Parathyroid adenoma (tissue), 2 donors: ENCODE data around the gene THAP2.
"Not testable (repeated sequence)": the region's sequence is repeated elsewhere in the genome, so short reads cannot be mapped to it uniquely, and the experiment has no call there.

Experiments used
- H2AFZ ChIP-seq: fragments of 300-600 bp; sonication (generic); one replicate; pipeline ENCODE4 v1.7.0; 2017; ENCODE audit warnings: antibody characterized with exemption, mild to moderate bottlenecking
- H3K27ac ChIP-seq: fragments of 300-600 bp; sonication (generic); one replicate; pipeline ENCODE4 v1.7.0; 2017
- H3K27me3 ChIP-seq: fragments of 300-600 bp; sonication (generic); one replicate; pipeline ENCODE4 v1.7.0; 2017; ENCODE audit warnings: low read length; ENCODE audit not compliant: control insufficient read depth, insufficient read depth
- H3K36me3 ChIP-seq: fragments of 300-600 bp; sonication (generic); one replicate; pipeline ENCODE4 v1.7.0; 2017; ENCODE audit warnings: low read length; ENCODE audit not compliant: control insufficient read depth, insufficient read depth
- H3K4me1 ChIP-seq: fragments of 300-600 bp; sonication (generic); one replicate; pipeline ENCODE4 v1.7.0; 2017; ENCODE audit warnings: control low read depth
- H3K4me2 ChIP-seq: fragments of 300-600 bp; sonication (generic); one replicate; pipeline ENCODE4 v1.7.0; 2017; ENCODE audit warnings: low read length
- H3K4me3 ChIP-seq: fragments of 300-600 bp; sonication (generic); one replicate; pipeline ENCODE4 v1.7.0; 2017; ENCODE audit warnings: low read depth, low read length
- H3K79me2 ChIP-seq: fragments of 300-600 bp; sonication (generic); one replicate; pipeline ENCODE4 v1.7.0; 2017; ENCODE audit warnings: control low read depth
- H3K9ac ChIP-seq: fragments of 300-600 bp; sonication (generic); one replicate; pipeline ENCODE4 v1.7.0; 2017; ENCODE audit warnings: mild to moderate bottlenecking
- H3K9me3 ChIP-seq: fragments of 300-600 bp; sonication (generic); one replicate; pipeline ENCODE4 v1.7.0; 2017; ENCODE audit warnings: low read length; ENCODE audit not compliant: control insufficient read depth
- CTCF ChIP-seq: fragments of 300-600 bp; sonication (generic); IDR thresholded peaks from one replicate; pipeline ENCODE4 v1.7.0; 2017; ENCODE audit warnings: antibody characterized with exemption, mild to moderate bottlenecking
- donor health status: primary hyperparathyroidism.

THAP2 gene

GRCh38 chr12:71691504-71692129 lies 27.5 kb downstream of the THAP2 start:
- Histone ChIP-seq H3K4me1 (no peaks in the 10 kb centered on the region), H3K27me3 (no peaks in the 10 kb centered on the region), H3K79me2 (no peaks in the 10 kb centered on the region), H3K9me3 (no peaks in the 10 kb centered on the region), H3K27ac (no peak overlapping the region), H2AFZ (no peak overlapping the region), H3K36me3 (no peaks in the 10 kb centered on the region), H3K9ac (no peak overlapping the region), H3K4me2 (no peak overlapping the region), H3K4me3 (no peak overlapping the region)
- TF ChIP-seq CTCF: no peak

- H3K36me3 ChIP-seq: no peaks in the 10 kb centered on the region
- H3K27me3 ChIP-seq: no peaks in the 10 kb centered on the region
- no peaks in the 10 kb centered on the region for H3K9me3 ChIP-seq
- no peak overlapping the region for H2AFZ ChIP-seq
- H3K4me1 ChIP-seq: no peaks in the 10 kb centered on the region
- TF ChIP-seq CTCF: no peak
- no peaks in the 10 kb centered on the region for H3K79me2 ChIP-seq
- no peak overlapping the region for H3K4me3 ChIP-seq
- no peak overlapping the region for H3K27ac ChIP-seq
- H3K4me2 ChIP-seq: no peak overlapping the region
- H3K9ac ChIP-seq: no peak overlapping the region
These were observed 29.0 kb downstream of the THAP2 start for GRCh38 chr12:71693126-71693525.

DNA sequence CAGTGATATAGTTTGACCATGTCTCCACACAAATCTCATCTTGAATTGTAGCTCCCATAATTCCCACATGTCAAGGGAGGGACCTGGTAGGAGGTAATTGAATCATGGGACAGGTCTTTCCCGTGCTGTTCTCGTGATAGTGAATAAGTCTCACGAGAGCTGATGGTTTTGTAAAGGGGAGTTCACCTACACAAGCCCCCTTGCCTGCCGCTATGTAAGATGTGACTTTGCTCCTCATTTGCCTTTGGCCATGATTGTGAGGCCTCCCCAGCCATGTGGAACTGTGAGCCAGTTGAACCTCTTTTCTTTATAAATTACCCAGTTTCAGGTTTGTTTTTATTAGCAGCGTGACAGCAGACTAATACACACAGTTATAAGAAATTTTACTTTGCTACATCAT lies 29.6 kb downstream of the THAP2 start:
- not testable (repeated sequence) for H3K36me3 ChIP-seq, H3K9ac ChIP-seq, H3K9me3 ChIP-seq, H3K4me2 ChIP-seq, H3K79me2 ChIP-seq, H3K4me1 ChIP-seq, H2AFZ ChIP-seq, H3K27me3 ChIP-seq, H3K4me3 ChIP-seq, H3K27ac ChIP-seq

- Histone ChIP-seq H3K79me2 (no peaks in the 10 kb centered on the region), H3K9me3 (no peaks in the 10 kb centered on the region), H3K4me3 (no peak overlapping the region), H3K4me1 (no peaks in the 10 kb centered on the region), H3K9ac (no peak overlapping the region), H3K27ac (no peak overlapping the region), H3K4me2 (no peak overlapping the region), H3K27me3 (no peaks in the 10 kb centered on the region), H2AFZ (no peak overlapping the region), H3K36me3 (no peaks in the 10 kb centered on the region)
- TF ChIP-seq CTCF: no peak
These were observed 30.2 kb downstream of the THAP2 start for GRCh38 chr12:71694099-71694820.

DNA sequence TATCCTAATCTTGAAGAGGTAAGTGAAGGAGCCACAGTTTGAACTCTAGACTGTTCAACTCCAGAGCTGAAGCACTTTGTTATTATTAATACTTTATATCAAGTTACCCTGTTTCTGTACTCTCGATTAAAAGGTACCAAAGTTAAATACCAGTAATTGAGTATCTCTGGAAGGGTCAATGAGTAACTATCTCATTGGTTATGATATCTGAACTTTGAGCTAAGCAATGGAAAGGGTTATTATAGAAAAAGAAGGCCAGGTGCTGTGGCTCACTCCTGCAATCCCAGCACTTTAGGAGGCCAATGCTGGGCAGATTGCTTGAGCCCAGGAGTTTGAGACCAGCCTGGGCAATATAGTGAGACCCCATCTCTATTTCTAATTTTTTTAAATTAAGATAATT lies 31.7 kb downstream of the THAP2 start:
- TF ChIP-seq CTCF: no peak
- Histone ChIP-seq H2AFZ (no peak overlapping the region), H3K79me2 (no peaks in the 10 kb centered on the region), H3K27me3 (no peaks in the 10 kb centered on the region), H3K4me1 (no peaks in the 10 kb centered on the region), H3K27ac (no peak overlapping the region), H3K4me2 (no peak overlapping the region), H3K9me3 (no peaks in the 10 kb centered on the region), H3K36me3 (no peaks in the 10 kb centered on the region), H3K4me3 (no peak overlapping the region), H3K9ac (no peak overlapping the region)

DNA sequence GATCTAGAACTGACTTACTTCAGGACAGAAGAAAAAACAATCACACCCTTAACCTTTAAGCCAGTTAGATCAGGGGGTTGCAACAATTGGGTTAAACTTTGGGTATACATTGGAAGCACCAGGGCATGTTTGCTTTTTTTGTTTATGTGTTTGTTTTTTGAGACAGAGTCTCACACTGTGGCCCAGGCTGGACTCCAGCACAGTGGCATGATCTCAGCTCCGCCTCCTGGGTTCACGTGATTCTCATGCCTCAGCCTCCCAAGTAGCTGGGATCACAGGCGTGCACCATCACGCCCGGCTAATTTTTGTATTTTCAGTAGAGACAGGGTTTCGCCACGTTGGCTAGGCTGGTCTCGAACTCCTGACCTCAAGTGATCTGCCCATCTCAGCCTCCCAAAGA lies 38.1 kb downstream of the THAP2 start:
- not testable (repeated sequence) for H3K36me3 ChIP-seq

More for the DNA sequence above, 38.1 kb downstream of the THAP2 start:
- not testable (repeated sequence) for H3K4me2 ChIP-seq, H3K9me3 ChIP-seq, H3K27me3 ChIP-seq, H3K4me3 ChIP-seq, H3K79me2 ChIP-seq, H3K4me1 ChIP-seq, H2AFZ ChIP-seq, H3K9ac ChIP-seq, H3K27ac ChIP-seq
